Activated gamma-delta T cell treated with anti-CD3 and anti-CD28 coated beads, Interleukin-2, amount 50 U/mL, for 16 hours (primary cell): ENCODE data around the gene PAIP2B.

ENCODE experiments used
- DNase-seq: peaks from one replicate; pipeline ENCODE4 v3.0.0-alpha.2; 2020; ENCODE audit warnings: low read depth

The PAIP2B gene

DNA sequence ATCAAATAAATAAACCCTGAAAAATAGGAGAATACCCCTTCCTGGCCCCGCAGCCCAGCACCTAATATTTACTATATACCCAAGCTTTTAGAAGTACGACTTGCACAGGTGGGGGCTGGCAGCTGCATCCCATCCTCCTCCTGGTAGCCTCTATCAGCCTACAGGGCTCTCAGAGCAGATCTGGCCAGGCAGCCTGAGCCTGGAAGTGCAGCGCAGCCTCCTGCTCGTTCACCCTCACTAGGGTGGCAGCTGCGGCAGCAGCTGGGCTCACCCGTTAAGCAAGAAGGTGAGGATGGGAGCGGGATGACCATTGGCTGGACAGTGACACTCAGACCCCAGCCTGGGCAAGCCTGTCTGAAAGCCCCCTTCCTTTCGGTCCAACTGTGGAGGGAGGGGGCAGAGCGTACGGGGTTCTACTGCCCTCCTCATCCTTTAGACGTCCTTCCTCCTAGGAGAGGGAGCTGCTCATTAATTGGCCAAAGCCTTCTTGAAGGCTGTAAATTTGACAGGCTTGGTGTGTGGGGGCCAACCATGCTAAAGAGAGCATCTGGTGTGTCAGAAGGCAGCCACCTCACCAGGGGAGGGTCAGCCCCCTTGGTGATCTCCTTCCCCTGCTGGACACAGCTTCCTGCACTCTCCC, 73.2 kb downstream of the PAIP2B start:
- DNase-seq = no peak

GRCh38 chr2:71151620-71152019, 75.3 kb downstream of the PAIP2B start:
- no peak for DNase-seq

GRCh38 chr2:71150082-71150816, 76.7 kb downstream of the PAIP2B start:
- no peak for DNase-seq

- DNase-seq = no peak
Measured at GRCh38 chr2:71148506-71149063, 78.3 kb downstream of the PAIP2B start.

- DNase-seq = no peak
Measured at GRCh38 chr2:71143782-71144181, 83.1 kb downstream of the PAIP2B start.

DNA sequence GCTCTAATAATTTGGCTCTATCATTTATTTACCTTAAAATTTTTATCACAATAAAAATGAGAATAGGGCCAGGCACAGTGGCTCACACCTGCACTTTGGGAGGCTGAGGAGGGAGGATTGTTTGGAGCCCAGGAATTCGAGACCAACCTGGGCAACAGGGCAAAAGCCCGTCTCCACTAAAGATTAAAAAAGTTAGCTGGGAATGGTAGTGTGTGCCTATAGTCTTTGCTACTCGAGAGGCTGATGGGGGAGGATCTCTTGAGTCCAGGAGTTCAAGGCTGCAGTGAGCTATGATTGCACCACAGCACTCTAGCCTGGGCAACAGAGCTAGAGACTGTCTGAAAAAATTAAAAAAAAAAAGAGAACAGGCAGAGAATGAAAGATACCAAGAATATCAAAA, 90.7 kb downstream of the PAIP2B start:
- DNase-seq = no peak

DNA sequence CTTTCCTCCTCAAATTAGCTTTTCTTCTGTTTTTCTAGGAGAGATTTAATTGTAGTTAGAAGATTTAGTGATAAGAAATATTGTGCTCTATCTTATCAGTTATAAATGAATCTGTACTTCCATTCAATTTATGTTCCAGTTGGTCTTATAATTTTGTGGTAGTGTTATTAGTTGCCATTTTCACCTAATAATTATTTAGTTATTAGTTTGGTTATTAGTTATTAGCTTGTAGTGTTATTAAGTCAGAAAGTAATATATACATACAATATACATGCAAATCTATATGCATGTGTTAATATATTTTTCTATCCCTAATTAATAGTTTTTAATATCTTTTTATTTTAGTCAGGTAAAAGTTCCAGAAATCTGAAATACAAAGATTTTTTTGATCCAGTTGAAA, 93.3 kb downstream of the PAIP2B start:
- no peak for DNase-seq
